22Rv1 (cell line): ENCODE results near the gene IGLL5.
A peak's percentile ranks its signal among the peaks of the same experiment; 100 is the strongest.

ENCODE experiments used
- H3K27ac ChIP-seq: fragments of 450-650 bp; 2 replicates; pipeline ENCODE4 v1.5.1; 2017
- ZFX ChIP-seq: fragments of 450-650 bp; IDR thresholded peaks from 2 replicates; pipeline ENCODE4 v1.6.1; 2017; ENCODE audit warnings: antibody characterized with exemption, borderline replicate concordance
- TF ChIP-seq, protein P1 (sequence below): fragments of 450-650 bp; IDR thresholded peaks from 2 replicates; pipeline ENCODE4 v1.5.1; 2017; ENCODE audit warnings: mild to moderate bottlenecking

Gene IGLL5

DNA sequence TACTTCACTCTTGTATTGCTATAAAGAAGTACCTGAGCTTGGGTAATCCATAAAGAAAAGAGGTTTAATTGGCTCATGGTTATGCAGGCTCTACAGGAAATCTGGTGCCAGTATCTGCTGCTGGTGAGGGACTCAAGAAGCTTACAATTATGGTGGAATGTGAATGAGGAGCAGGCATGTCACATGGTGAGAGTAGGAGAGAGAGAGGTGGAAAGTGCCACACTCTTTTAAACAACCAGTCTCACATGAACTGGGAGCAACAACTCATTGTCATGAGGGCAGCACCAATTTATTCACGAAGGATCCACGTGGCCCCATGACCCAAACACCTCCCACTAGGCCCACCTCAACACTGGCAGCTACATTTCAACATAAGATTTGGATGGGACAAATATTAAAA is 24.6 kb upstream of the IGLL5 start:
- TF ChIP-seq ZFX, result no peak
- TF ChIP-seq, protein P1, sequence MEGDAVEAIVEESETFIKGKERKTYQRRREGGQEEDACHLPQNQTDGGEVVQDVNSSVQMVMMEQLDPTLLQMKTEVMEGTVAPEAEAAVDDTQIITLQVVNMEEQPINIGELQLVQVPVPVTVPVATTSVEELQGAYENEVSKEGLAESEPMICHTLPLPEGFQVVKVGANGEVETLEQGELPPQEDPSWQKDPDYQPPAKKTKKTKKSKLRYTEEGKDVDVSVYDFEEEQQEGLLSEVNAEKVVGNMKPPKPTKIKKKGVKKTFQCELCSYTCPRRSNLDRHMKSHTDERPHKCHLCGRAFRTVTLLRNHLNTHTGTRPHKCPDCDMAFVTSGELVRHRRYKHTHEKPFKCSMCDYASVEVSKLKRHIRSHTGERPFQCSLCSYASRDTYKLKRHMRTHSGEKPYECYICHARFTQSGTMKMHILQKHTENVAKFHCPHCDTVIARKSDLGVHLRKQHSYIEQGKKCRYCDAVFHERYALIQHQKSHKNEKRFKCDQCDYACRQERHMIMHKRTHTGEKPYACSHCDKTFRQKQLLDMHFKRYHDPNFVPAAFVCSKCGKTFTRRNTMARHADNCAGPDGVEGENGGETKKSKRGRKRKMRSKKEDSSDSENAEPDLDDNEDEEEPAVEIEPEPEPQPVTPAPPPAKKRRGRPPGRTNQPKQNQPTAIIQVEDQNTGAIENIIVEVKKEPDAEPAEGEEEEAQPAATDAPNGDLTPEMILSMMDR, result no peak
- H3K27ac ChIP-seq, result no peak overlapping the region

DNA sequence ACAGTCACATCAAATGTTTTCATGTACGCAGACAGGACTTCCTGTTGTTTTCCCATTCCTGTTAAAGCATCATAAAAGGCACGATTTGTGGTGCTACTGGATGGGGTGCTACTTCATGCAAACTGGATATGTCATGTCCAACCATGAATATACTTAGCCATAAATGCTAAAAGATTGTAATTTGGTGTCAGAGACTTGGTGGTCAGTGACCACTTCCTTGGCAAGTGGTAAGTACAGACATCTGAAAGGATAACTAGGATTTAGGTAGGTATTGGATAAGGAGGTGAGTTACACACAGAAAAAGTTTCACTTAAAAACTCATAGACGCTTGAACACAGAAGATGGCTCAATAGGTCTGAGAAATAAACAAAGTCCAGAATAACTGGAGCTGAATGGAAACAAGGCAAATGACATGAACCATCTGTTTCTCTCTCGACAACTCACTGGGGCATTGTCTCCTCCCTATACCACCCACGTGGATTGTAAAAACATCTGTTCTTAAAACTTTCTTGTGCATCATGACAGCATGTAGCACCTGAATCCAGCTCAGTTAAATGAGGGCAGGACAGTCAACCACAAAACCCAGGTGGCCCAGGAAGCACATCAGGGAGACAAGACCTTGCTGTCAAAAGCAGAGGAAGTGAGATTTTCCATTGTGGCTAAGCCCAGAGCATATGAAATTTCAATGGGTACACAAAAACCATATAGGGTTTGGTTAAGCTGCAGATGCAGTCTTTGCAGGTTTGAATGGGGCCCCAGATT is 22.1 kb upstream of the IGLL5 start:
- H3K27ac ChIP-seq, result no peak overlapping the region
- TF ChIP-seq, protein P1, result no peak
- TF ChIP-seq ZFX, result no peak

DNA sequence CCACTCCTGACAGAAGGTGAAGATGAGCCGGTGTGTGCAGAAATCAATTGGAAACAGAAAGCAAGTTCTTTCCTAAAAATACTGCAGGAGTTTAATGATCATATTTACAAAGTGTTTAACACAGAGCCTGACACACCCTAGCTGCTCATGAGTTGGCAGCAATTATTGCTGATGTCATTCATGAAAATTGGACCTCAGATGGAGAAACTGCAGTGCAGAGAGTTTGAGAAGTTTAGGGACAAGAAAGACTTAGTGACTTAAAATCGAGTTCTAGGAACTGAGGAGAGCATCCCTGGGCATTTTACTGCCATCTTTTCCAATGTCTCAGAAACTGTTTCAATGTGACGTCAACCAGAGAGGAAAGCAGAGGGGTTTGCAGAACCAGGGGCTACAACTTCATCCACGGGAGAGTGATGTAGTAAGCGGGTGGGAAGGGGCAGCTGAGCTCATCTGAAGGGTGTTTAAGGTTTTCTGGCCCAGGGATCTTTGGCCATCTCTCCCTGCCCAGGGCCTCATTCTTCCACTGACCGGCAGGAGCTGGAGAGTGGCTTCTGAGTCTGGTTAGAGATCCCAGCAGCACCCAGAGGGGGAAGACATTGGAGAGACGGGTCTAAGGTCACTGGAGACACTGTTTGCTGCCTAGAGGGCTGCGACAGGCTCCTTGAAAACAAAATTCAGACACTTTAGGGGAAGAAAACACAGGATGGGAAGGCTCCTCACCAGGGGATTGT is 21.1 kb upstream of the IGLL5 start:
- TF ChIP-seq, protein P1, result no peak
- no peak for TF ChIP-seq ZFX
- H3K27ac ChIP-seq, result no peak overlapping the region

DNA sequence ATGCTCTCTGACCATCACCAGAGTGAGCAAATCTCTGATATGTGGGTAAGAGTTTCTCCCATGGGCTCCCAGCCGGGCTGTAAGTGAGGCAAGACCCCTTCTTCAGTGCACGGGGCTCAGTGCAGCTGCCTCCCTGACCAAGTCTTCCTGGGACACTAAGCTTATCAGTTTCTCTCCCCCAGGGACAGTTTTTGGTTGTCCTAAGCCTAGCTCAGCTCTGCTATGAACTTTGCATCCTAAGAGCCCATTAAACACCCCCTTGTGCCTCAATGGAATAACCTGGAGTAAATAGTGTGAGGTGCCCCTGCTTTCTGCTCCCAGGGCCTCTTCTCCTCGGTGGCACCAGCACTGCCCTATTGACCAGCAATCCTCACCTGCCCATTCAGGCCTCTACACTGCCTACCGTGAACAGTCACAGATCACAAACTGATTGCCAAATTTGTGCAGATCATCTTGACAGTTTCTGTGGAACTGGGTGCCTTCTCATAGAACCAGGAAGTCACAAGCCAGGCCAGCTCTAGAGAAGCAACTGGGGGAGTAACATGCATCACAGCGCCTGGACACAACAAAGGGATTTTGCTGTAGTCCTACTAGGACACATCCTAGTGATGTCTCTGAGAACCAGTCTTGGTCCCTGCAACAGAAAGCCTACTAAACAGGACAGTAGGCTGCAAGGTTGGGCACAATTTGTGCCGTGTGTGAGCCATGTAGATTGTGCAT is 19.5 kb upstream of the IGLL5 start:
- H3K27ac ChIP-seq, result no peak overlapping the region

DNA sequence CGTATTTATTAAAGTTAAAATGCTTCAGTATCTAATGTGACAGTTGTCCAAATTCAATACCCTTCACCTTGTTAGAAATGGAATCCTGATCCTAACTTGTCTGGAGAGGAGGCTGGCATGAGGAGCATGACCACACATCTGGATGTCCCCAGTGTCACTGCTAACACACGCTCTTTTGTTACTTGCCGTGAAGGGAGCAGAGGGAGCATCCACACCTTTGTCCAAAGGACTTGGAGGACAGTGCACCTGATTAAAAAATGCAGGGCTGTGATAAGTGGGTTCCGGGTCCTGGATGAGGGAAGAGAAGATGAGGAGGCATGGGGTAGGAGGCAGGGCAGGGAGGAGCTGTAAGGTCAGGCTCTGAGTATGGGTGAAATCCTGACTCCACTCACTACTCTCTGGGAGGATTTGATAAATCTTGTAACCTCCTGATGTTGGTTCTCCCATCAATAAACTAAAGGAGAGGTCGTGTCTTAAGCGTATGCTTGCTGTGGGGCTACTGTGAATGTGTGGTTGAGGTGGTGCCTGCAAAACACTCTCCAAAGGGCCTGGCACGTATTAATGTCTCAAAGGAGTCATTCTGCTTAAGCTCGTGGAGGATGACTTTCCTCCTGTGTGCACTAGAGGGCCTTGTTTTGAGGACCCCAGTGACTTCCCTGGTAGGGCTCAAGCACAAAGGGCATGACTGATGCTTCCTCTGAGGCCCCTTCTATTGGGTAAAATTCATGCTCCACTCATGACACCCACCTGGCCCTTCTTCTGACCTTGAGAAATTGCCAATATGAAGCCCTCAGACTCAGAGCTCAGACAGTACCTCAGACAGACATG is 16.8 kb upstream of the IGLL5 start:
- TF ChIP-seq ZFX, result no peak
- TF ChIP-seq, protein P1, result 0 out of 2 replicates have a peak, but pooled peaks have one; percentile 9

More for the DNA sequence above, 19.5 kb upstream of the IGLL5 start:
- no peak for TF ChIP-seq ZFX
- TF ChIP-seq, protein P1, result no peak

DNA sequence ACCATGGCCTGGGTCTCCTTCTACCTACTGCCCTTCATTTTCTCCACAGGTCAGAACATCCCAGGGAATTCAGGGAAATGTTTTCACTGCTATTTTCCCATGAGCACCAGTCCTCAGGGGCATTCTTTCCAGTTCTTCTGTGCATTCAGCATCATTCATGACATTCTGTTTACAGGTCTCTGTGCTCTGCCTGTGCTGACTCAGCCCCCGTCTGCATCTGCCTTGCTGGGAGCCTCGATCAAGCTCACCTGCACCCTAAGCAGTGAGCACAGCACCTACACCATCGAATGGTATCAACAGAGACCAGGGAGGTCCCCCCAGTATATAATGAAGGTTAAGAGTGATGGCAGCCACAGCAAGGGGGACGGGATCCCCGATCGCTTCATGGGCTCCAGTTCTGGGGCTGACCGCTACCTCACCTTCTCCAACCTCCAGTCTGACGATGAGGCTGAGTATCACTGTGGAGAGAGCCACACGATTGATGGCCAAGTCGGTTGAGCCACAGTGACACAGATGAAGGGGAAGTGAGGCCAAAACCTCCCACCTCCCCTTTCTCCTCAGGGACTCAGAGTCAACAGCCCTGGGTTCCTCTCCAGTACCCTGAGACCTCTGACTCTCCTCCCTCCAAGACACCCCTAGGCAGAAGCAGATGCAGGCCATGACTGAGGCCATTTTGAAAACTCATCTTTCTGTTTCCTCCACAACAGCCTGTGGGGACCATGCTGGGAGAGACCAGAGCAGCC is 15.9 kb upstream of the IGLL5 start:
- no peak for TF ChIP-seq ZFX
- TF ChIP-seq, protein P1, result no peak
- no peak overlapping the region for H3K27ac ChIP-seq

More for the DNA sequence above, 16.8 kb upstream of the IGLL5 start:
- H3K27ac ChIP-seq, result no peak overlapping the region
